HUES48 (cell line): Measurements from ENCODE around the gene SARDH.

ENCODE experiments used
- H3K27ac ChIP-seq: one replicate; pipeline ENCODE4 v1.7.0; 2013; ENCODE audit warnings: low read depth, low read length, inconsistent platforms
- H3K27me3 ChIP-seq: 2 replicates; pipeline ENCODE4 v1.6.1; 2013; ENCODE audit warnings: mild to moderate bottlenecking, low read length; ENCODE audit not compliant: control insufficient read depth, insufficient read depth
- H3K36me3 ChIP-seq: 2 replicates; pipeline ENCODE4 v1.6.1; 2013; ENCODE audit warnings: low read length; ENCODE audit not compliant: control insufficient read depth, insufficient read depth
- H3K4me1 ChIP-seq: 2 replicates; pipeline ENCODE4 v1.6.1; 2013; ENCODE audit warnings: mild to moderate bottlenecking, low read length; ENCODE audit not compliant: control insufficient read depth, insufficient read depth
- H3K4me3 ChIP-seq: 2 replicates; pipeline ENCODE4 v1.5.1; 2013; ENCODE audit warnings: mild to moderate bottlenecking, low read depth, low read length
- H3K9ac ChIP-seq: 2 replicates; pipeline ENCODE4 v1.6.1; 2013; ENCODE audit warnings: mild to moderate bottlenecking, low read depth, low read length, moderate library complexity
- H3K9me3 ChIP-seq: 2 replicates; pipeline ENCODE4 v1.6.1; 2013; ENCODE audit warnings: low read length; ENCODE audit not compliant: control insufficient read depth, insufficient read depth

Gene SARDH

GRCh38 chr9:133729617-133730281, 8.4 kb downstream of the SARDH start:
- no peaks in the 10 kb centered on the region for H3K27me3 ChIP-seq
- H3K27ac ChIP-seq: no peak overlapping the region
- H3K9ac ChIP-seq: no peak overlapping the region
- H3K9me3 ChIP-seq: no peaks in the 10 kb centered on the region
- H3K4me3 ChIP-seq: no peak overlapping the region
- no peaks in the 10 kb centered on the region for H3K36me3 ChIP-seq
- H3K4me1 ChIP-seq: peaks cover 2% of the 10 kb centered on the region; the same call in 1 of the 2 replicates

GRCh38 chr9:133728856-133729616, 9.1 kb downstream of the SARDH start:
- H3K4me3 ChIP-seq: no peak overlapping the region
- no peaks in the 10 kb centered on the region for H3K4me1 ChIP-seq
- no peaks in the 10 kb centered on the region for H3K27me3 ChIP-seq
- H3K9ac ChIP-seq: no peak overlapping the region
- no peak overlapping the region for H3K27ac ChIP-seq
- no peaks in the 10 kb centered on the region for H3K36me3 ChIP-seq
- no peaks in the 10 kb centered on the region for H3K9me3 ChIP-seq

DNA sequence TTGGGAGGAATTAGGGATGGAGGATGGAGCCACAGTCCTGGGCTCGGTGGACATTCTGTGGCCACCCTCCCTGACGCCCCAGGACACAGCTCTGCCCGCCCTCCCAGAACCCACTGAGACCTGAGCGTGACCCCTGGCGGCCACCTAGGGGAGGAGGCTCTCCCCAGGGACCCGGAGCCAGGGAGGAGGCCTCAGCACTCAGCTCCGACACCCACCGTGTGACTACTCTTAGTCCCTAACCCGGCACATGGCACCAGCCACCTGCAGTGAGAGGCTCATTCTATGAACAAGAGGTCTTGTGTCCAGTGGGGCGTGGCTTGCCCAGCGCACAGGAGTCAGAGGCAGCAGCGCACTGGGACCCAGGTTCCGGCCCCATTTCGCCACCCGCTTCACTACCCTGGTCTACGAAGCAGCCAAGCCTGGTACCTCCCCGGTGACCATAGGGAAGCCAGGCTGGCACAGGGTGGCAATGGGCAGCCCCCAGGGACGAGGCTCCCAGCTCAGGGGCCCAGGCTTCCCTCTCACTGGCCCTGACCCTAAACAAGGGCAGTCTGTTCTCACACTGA, 10.2 kb downstream of the SARDH start:
- no peaks in the 10 kb centered on the region for H3K36me3 ChIP-seq
- no peak overlapping the region for H3K4me3 ChIP-seq
- no peaks in the 10 kb centered on the region for H3K9me3 ChIP-seq
- no peaks in the 10 kb centered on the region for H3K4me1 ChIP-seq
- no peak overlapping the region for H3K27ac ChIP-seq
- no peak overlapping the region for H3K9ac ChIP-seq
- H3K27me3 ChIP-seq: no peaks in the 10 kb centered on the region

GRCh38 chr9:133727277-133727875, 10.8 kb downstream of the SARDH start:
- Histone ChIP-seq H3K4me3 (no peak overlapping the region), H3K27ac (no peak overlapping the region), H3K36me3 (no peaks in the 10 kb centered on the region), H3K27me3 (no peaks in the 10 kb centered on the region), H3K9me3 (no peaks in the 10 kb centered on the region), H3K9ac (no peak overlapping the region), H3K4me1 (no peaks in the 10 kb centered on the region)

DNA sequence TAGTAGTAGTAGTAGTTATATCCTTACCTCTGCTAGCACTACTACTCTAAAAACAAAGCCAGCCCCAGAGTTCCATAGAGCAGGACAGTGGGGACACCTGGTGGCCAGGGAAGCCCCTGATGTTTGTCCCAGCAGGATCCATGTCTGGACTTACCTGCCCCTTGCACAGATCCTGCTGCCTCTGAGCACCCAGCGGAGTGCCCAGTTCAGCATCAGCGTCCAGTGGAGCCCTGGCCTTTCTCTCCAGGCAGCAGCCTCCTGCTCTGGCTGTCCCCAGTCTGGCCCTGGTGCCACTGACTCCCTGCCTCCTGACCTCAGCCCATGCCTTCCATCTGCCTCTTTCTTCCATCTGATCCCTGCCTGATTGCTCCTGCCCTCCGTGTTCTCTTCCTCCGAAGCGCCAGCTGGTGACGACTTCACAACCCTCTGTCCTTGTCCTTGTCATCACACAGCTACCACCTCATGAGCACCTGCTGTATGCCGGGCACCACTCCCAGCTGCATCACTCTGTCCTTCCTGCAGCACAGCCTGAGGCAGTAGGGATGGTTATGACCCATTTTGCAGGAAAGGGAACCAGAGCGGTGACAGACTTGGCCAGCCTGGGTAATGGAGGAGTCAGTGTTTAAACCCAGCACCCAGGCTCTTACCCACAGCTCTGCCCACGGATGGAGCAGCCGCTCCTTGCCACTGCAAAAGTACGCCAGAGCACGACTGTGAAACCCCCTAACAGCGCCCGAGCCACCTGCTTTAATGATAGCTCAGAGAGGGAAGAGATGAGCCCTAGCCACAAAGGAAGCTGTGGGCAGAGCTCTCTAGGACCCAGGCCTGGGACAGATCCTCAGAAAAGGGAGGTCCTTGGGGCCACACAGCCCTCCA, 11.5 kb downstream of the SARDH start:
- no peaks in the 10 kb centered on the region for H3K9me3 ChIP-seq
- H3K4me1 ChIP-seq: no peaks in the 10 kb centered on the region
- no peaks in the 10 kb centered on the region for H3K27me3 ChIP-seq
- H3K27ac ChIP-seq: no peak overlapping the region
- no peaks in the 10 kb centered on the region for H3K36me3 ChIP-seq
- no peak overlapping the region for H3K9ac ChIP-seq
- H3K4me3 ChIP-seq: no peak overlapping the region

GRCh38 chr9:133725886-133726285, 12.3 kb downstream of the SARDH start:
- Histone ChIP-seq H3K36me3 (no peaks in the 10 kb centered on the region), H3K27me3 (no peaks in the 10 kb centered on the region), H3K9ac (no peak overlapping the region), H3K27ac (no peak overlapping the region), H3K4me3 (no peak overlapping the region), H3K4me1 (no peaks in the 10 kb centered on the region), H3K9me3 (no peaks in the 10 kb centered on the region)

GRCh38 chr9:133718563-133719315, 19.4 kb downstream of the SARDH start:
- H3K4me1 ChIP-seq: peaks cover 6% of the 10 kb centered on the region; the same call in 1 of the 2 replicates

GRCh38 chr9:133717113-133718031, 20.8 kb downstream of the SARDH start:
- no peak overlapping the region for H3K4me3 ChIP-seq
- no peak overlapping the region for H3K27ac ChIP-seq
- H3K36me3 ChIP-seq: no peaks in the 10 kb centered on the region
- H3K4me1 ChIP-seq: peaks cover 6% of the 10 kb centered on the region; the same call in 1 of the 2 replicates
- no peaks in the 10 kb centered on the region for H3K27me3 ChIP-seq
- H3K9ac ChIP-seq: no peak overlapping the region
- H3K9me3 ChIP-seq: no peaks in the 10 kb centered on the region

More at GRCh38 chr9:133718563-133719315, 19.4 kb downstream of the SARDH start:
- Histone ChIP-seq H3K36me3 (no peaks in the 10 kb centered on the region), H3K27ac (no peak overlapping the region), H3K9me3 (no peaks in the 10 kb centered on the region), H3K27me3 (no peaks in the 10 kb centered on the region), H3K9ac (no peak overlapping the region), H3K4me3 (no peak overlapping the region)

DNA sequence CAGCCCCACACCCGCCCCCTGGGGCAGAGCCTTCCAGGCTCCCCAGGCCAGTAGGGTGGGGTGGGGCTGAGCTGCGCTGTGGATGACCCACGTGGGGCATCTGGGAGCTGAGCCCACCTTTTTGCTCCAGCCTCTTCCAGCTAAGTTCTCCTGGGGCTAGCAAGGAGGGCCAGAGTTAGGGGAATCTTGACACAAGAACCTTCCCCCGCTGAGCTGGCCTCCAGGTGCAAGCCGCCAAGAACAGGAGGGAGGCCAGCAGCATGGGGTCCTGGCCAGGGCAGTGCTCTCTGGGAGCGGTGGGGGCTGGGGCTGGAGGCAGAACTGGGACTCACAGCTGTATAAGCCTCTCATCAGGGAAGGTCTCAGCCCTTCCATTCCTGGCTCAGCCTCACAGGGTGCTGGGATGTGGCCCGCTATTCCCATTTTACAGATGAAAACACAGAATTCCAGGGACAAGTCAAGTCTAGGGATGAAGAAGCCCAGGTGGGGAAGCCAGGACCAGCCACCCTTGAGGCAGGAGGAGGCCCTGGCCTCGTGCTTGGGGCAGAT, 21.5 kb downstream of the SARDH start:
- no peak overlapping the region for H3K9ac ChIP-seq

More for the DNA sequence above, 21.5 kb downstream of the SARDH start:
- Histone ChIP-seq H3K9me3 (no peaks in the 10 kb centered on the region), H3K4me3 (no peak overlapping the region), H3K27ac (no peak overlapping the region), H3K27me3 (no peaks in the 10 kb centered on the region), H3K4me1 (peaks cover 6% of the 10 kb centered on the region; the same call in 1 of the 2 replicates), H3K36me3 (no peaks in the 10 kb centered on the region)
